Natural killer cell (primary cell): ENCODE results near the gene ARAF. TPM values are rescaled to one million over a fixed set of nuclear protein-coding genes. Genes with fewer than 3 reads are reported as not detected.
A peak's percentile ranks its signal among the peaks of the same experiment; 100 is the strongest.

Experiments used
- ATAC-seq, 3 donors: fragments of 150-1000 bp in 2 of 3; fragments of 200-7000 bp in 1 of 3; cut with Tn5 transposase; 1 replicate in 1 of 3; 2 replicates in 2 of 3; pipeline ENCODE4 v1.10.0; 2021; ENCODE audit warnings: mild to moderate bottlenecking in 2 of 3, moderate library complexity in 2 of 3
- DNase-seq, 2 donors: peaks; one replicate each; pipeline versions ENCODE4 v3.0.0 to v3.0.0-alpha.2; 2013 to 2021; ENCODE audit warnings: mixed read lengths in 1 of 2
- H3K27ac ChIP-seq: one replicate; pipeline ENCODE4 v1.5.1; 2013; ENCODE audit warnings: mild to moderate bottlenecking, low read length
- H3K27me3 ChIP-seq: one replicate; pipeline ENCODE4 v1.6.1; 2013; ENCODE audit warnings: low read length; ENCODE audit not compliant: control insufficient read depth, insufficient read depth
- H3K36me3 ChIP-seq: one replicate; pipeline ENCODE4 v1.6.1; 2013; ENCODE audit warnings: low read length; ENCODE audit not compliant: control insufficient read depth, insufficient read depth
- H3K4me1 ChIP-seq: one replicate; pipeline ENCODE4 v1.6.1; 2013; ENCODE audit warnings: low read length; ENCODE audit not compliant: control insufficient read depth, insufficient read depth
- H3K4me3 ChIP-seq: one replicate; pipeline ENCODE4 v1.5.1; 2013; ENCODE audit warnings: low read length
- H3K9me3 ChIP-seq: one replicate; pipeline ENCODE4 v1.6.1; 2013; ENCODE audit warnings: low read length; ENCODE audit not compliant: control insufficient read depth, insufficient read depth
- H3K27ac Mint-ChIP-seq, 2 donors: one replicate each; pipeline ENCODE4 v1.8.0; 2022; ENCODE audit warnings: mild to moderate bottlenecking in 2 of 2, mixed read lengths in 2 of 2, moderate library complexity in 1 of 2
- H3K27me3 Mint-ChIP-seq, 2 donors: one replicate each; pipeline ENCODE4 v1.8.0; 2022; ENCODE audit warnings: low read depth in 2 of 2, mixed read lengths in 2 of 2
- H3K36me3 Mint-ChIP-seq: one replicate; pipeline ENCODE4 v1.8.0; 2022; ENCODE audit warnings: mixed read lengths
- H3K4me1 Mint-ChIP-seq, 2 donors: one replicate each; pipeline ENCODE4 v1.8.0; 2022; ENCODE audit warnings: mixed read lengths in 2 of 2
- H3K4me3 Mint-ChIP-seq: one replicate; pipeline ENCODE4 v1.8.0; 2022; ENCODE audit warnings: mild to moderate bottlenecking, moderate library complexity, mixed read lengths
- H3K9me3 Mint-ChIP-seq, 2 donors: one replicate each; pipeline ENCODE4 v1.8.0; 2022; ENCODE audit warnings: mixed read lengths in 2 of 2
- CTCF ChIP-seq: fragments of 200-600 bp; IDR thresholded peaks from one replicate; pipeline ENCODE4 v1.8.0; 2022; ENCODE audit warnings: antibody characterized with exemption
- WGBS: methylation state at CpG from one replicate; pipeline ENCODE4 v1.1.7; 2013; ENCODE audit warnings: missing lambda C conversion rate; ENCODE audit not compliant: insufficient coverage; 5-methylcytosine and 5-hydroxymethylcytosine counted together
- intact Hi-C: fragments of 100-400 bp; cut with micrococcal nuclease; formaldehyde crosslinking; loops from one replicate; pipeline ENCODE4 v1.14.2; 2022
- total RNA-seq, 4 donors: library from RNA; stranded (reverse); fragments of 120-200 nt in 1 of 4; gene quantifications; one replicate each; pipeline versions ENCODE4 v1.2.3 to v1.2.4, GENCODE V29; 2013 to 2022

ARAF gene
- total RNA-seq, 3 donors from 2014 or later (not counting 1 experiment from before 2014, with no cell fraction given): 162 to 173 (median 169) TPM

- Histone ChIP-seq H3K4me3 (no peak overlapping the region), H3K9me3 (no peaks in the 10 kb centered on the region), H3K27ac (no peak overlapping the region), H3K36me3 (no peaks in the 10 kb centered on the region), H3K27me3 (no peaks in the 10 kb centered on the region), H3K4me1 (peaks cover 29% of the 10 kb centered on the region)
- Mint-ChIP-seq H3K36me3 (no peaks in the 10 kb centered on the region), H3K9me3 (no peaks in the 10 kb centered on the region), H3K27me3 (peaks cover 0 to under 1% of the 10 kb centered on the region in 2 donors), H3K4me3 (peak overlapping the region; percentile 61), H3K4me1 (peaks cover 20 to 39% of the 10 kb centered on the region in 2 donors), H3K27ac (peak overlapping the region in 1 of 2 donors; percentile 88)
- DNase-seq (no peak), ATAC-seq (no peak)
- no peak for TF ChIP-seq CTCF
- intact Hi-C loops: loop anchor here (5.0 kb wide), 1 partner anchor 36 kb away; no protein-coding TSS in a partner anchor
- 36% methylated on average over 7 of the region's 8 CpGs for WGBS
These were observed 22.3 kb downstream of the ARAF start for GRCh38 chrX:47583240-47583861.

- intact Hi-C loops: loop anchor here (5.0 kb wide), 1 partner anchor 37 kb away; no protein-coding TSS in a partner anchor
- Mint-ChIP-seq H3K4me1 (peaks cover 20 to 39% of the 10 kb centered on the region in 2 donors), H3K27me3 (no peaks in the 10 kb centered on the region), H3K4me3 (no peak overlapping the region), H3K36me3 (no peaks in the 10 kb centered on the region), H3K27ac (no peak overlapping the region), H3K9me3 (no peaks in the 10 kb centered on the region)
- no peaks in the 10 kb centered on the region for H3K27me3 ChIP-seq
- H3K27ac ChIP-seq: no peak overlapping the region
- H3K4me3 ChIP-seq: no peak overlapping the region
- H3K36me3 ChIP-seq: no peaks in the 10 kb centered on the region
- DNase-seq: no peak
- H3K4me1 ChIP-seq: peaks cover 29% of the 10 kb centered on the region
- TF ChIP-seq CTCF: no peak
- WGBS: 81% methylated on average over 4 of the region's 6 CpGs
- ATAC-seq: no peak
- H3K9me3 ChIP-seq: no peaks in the 10 kb centered on the region
These were observed 23.7 kb downstream of the ARAF start for GRCh38 chrX:47584714-47585113.

GRCh38 chrX:47585273-47585672 is 24.3 kb downstream of the ARAF start:
- H3K4me1 ChIP-seq: peaks cover 29% of the 10 kb centered on the region
- Mint-ChIP-seq H3K9me3 (no peaks in the 10 kb centered on the region), H3K4me1 (peaks cover 20 to 39% of the 10 kb centered on the region in 2 donors), H3K27ac (no peak overlapping the region), H3K36me3 (no peaks in the 10 kb centered on the region), H3K4me3 (no peak overlapping the region), H3K27me3 (no peaks in the 10 kb centered on the region)
- no peak overlapping the region for H3K27ac ChIP-seq
- H3K9me3 ChIP-seq: no peaks in the 10 kb centered on the region
- no peak for ATAC-seq
- no peak for TF ChIP-seq CTCF
- H3K27me3 ChIP-seq: no peaks in the 10 kb centered on the region
- 95% methylated on average over 16 of the region's 16 CpGs for WGBS
- H3K36me3 ChIP-seq: no peaks in the 10 kb centered on the region
- DNase-seq: no peak
- intact Hi-C loops: no loop called here
- no peak overlapping the region for H3K4me3 ChIP-seq
